GM12878 (cell line): Measurements from ENCODE around the gene UBAC2. TPM values are rescaled to one million over a fixed set of nuclear protein-coding genes. Genes with fewer than 3 reads are reported as not detected.

Experiments
- ATAC-seq: fragments of 200-7000 bp; cut with Tn5 transposase; 3 replicates; pipeline ENCODE4 v1.9.1; 2020; ENCODE audit warnings: mild to moderate bottlenecking, moderate library complexity
- BruUV-seq: library from RNA; stranded (reverse); fragments of 400-500 nt; replicated peaks from 2 replicates; lab custom pipeline; 2021; lab: Mats Ljungman, UMichigan
- CTCF ChIA-PET: fragments of 300-600 bp; sonication (Branson Sonifier 250); formaldehyde crosslinking; extraction: SDS; loops from one replicate; lab custom pipeline; 2021; ENCODE audit warnings: inconsistent platforms; lab: Yijun Ruan, JAX
- POLR2A ChIA-PET: fragments of 350-600 bp; formaldehyde crosslinking; extraction: SDS; loops from one replicate; lab custom pipeline; 2021; ENCODE audit warnings: inconsistent platforms; lab: Charles Lee
- RAD21 ChIA-PET: fragments of 300-600 bp; sonication (Branson Sonifier 250); formaldehyde crosslinking; loops from one replicate; lab custom pipeline; 2023; ENCODE audit warnings: antibody characterized with exemption; ENCODE audit not compliant: unreplicated experiment; lab: Charles Lee
- SMC1A ChIA-PET: fragments of 300-600 bp; sonication (Branson Sonifier 250); formaldehyde crosslinking; loops from one replicate; lab custom pipeline; 2023; ENCODE audit not compliant: unreplicated experiment, uncharacterized antibody; lab: Charles Lee
- DNase-seq: peaks from one replicate; pipeline ENCODE4 v3.0.0-alpha.2; 2011; ENCODE audit warnings: low read depth, low spot score
- FAIRE-seq: peaks from 3 replicates; lab custom pipeline; 2011; peaks lifted over from hg19 to GRCh38; lab: Jason Lieb, UNC
- H2AFZ ChIP-seq: 2 replicates; pipeline ENCODE4 v1.6.0; 2011; ENCODE audit warnings: low read depth, low read length, control low read depth; ENCODE audit not compliant: control insufficient read depth
- H3K27ac ChIP-seq: 2 replicates; pipeline ENCODE4 v1.5.1; 2011; ENCODE audit warnings: control low read depth; ENCODE audit not compliant: control insufficient read depth, insufficient read depth
- H3K27me3 ChIP-seq, 2 experiments: replicated peaks in 1 of 2; 2 replicates each; pipeline versions ENCODE4 v1.6.0 to v1.6.1; 2011; ENCODE audit warnings: low read length in 1 of 2; ENCODE audit not compliant: control insufficient read depth in 2 of 2, insufficient read depth in 2 of 2
- H3K36me3 ChIP-seq, 2 experiments: 2 replicates each; pipeline ENCODE4 v1.5.1; 2011; ENCODE audit warnings: low read length in 1 of 2; ENCODE audit not compliant: control insufficient read depth in 2 of 2, insufficient read depth in 2 of 2
- H3K4me1 ChIP-seq: 2 replicates; pipeline ENCODE4 v1.6.1; 2011; ENCODE audit warnings: mild to moderate bottlenecking, low read length, moderate library complexity, mixed read lengths; ENCODE audit not compliant: control insufficient read depth, insufficient read depth
- H3K4me2 ChIP-seq: 2 replicates; pipeline ENCODE4 v1.6.0; 2011; ENCODE audit warnings: control low read depth; ENCODE audit not compliant: control insufficient read depth, insufficient read depth
- H3K4me3 ChIP-seq: fragments of 200-600 bp; sonication (generic); 2 replicates; pipeline ENCODE4 v1.5.1; 2016
- H3K79me2 ChIP-seq: 2 replicates; pipeline ENCODE4 v1.6.0; 2011; ENCODE audit warnings: low read length; ENCODE audit not compliant: control insufficient read depth, insufficient read depth
- H3K9ac ChIP-seq: 2 replicates; pipeline ENCODE4 v1.8.0; 2011; ENCODE audit warnings: low read length, control low read depth, mixed read lengths; ENCODE audit not compliant: control insufficient read depth, insufficient read depth
- H3K9me3 ChIP-seq: replicated peaks from 3 replicates; pipeline ENCODE4 v1.5.1; 2011; ENCODE audit warnings: mild to moderate bottlenecking, low read length; ENCODE audit not compliant: control insufficient read depth, insufficient read depth
- H4K20me1 ChIP-seq: 2 replicates; pipeline ENCODE4 v1.6.0; 2011; ENCODE audit not compliant: control insufficient read depth, insufficient read depth
- FOS ChIP-seq: IDR thresholded peaks from 3 replicates; pipeline ENCODE4 v1.6.1; 2011; ENCODE audit warnings: borderline replicate concordance; ENCODE audit not compliant: insufficient read length; ENCODE audit errors: extremely low read depth
- RB1 ChIP-seq: fragments of 450-650 bp; formaldehyde crosslinking; IDR thresholded peaks from 2 replicates; pipeline ENCODE4 v1.6.1; 2017; ENCODE audit warnings: mild to moderate bottlenecking, borderline replicate concordance
- TBL1XR1 ChIP-seq: IDR thresholded peaks from 2 replicates; pipeline ENCODE4 v1.6.1; 2012; ENCODE audit warnings: low read depth, low read length, improper control_type of control experiment
- ZNF687 ChIP-seq: fragments of 450-650 bp; IDR thresholded peaks from 2 replicates; pipeline ENCODE4 v1.6.1; 2017; ENCODE audit warnings: mild to moderate bottlenecking, moderate library complexity
- ZZZ3 ChIP-seq: IDR thresholded peaks from 2 replicates; pipeline ENCODE4 v1.6.1; 2011; ENCODE audit warnings: low read depth; ENCODE audit not compliant: control insufficient read depth, insufficient read length
- WGBS: methylation state at CpG from one replicate; pipeline ENCODE4 v1.1.6; 2016; ENCODE audit warnings: low lambda C conversion rate; ENCODE audit not compliant: insufficient replicate concordance, insufficient coverage; ENCODE audit errors: missing lambda C conversion rate; 5-methylcytosine and 5-hydroxymethylcytosine counted together
- in situ Hi-C: fragments of 300-500 bp; cut with MboI; formaldehyde crosslinking; loops from 9 replicates; pipeline ENCODE4 v1.14.3; 2018; ENCODE audit warnings: mixed read lengths
- intact Hi-C: fragments of 100-400 bp; cut with micrococcal nuclease; formaldehyde crosslinking; loops from one replicate; pipeline ENCODE4 v1.14.2; 2022; ENCODE audit not compliant: unreplicated experiment
- polyA plus RNA-seq, 11 experiments: library from polyadenylated mRNA; depleted of rRNA in 4 of 11; unstranded in 6 of 11; stranded (reverse) in 5 of 11; fragments of >200 nt; fragmentation: Nextera tagmentation in 4 of 11; fragmentation: Illumina TruSeq in 1 of 11; extraction: Ambion mirVana in 4 of 11; extraction: Trizol in 1 of 11; gene quantifications; 1 replicate in 1 of 11; 2 replicates in 10 of 11; pipeline versions ENCODE4 v1.2.1 to v1.2.3, GENCODE V29; 2011 to 2016; ENCODE audit warnings: inconsistent platforms in 2 of 11, missing spikeins in 2 of 11, low read depth in 1 of 11
- total RNA-seq, 4 experiments: library from RNA; depleted of rRNA in 3 of 4; stranded (reverse); fragments of >200 nt in 3 of 4; fragmentation: Illumina TruSeq in 1 of 4; extraction: Trizol in 1 of 4; gene quantifications; 2 replicates each; pipeline versions ENCODE4 v1.2.1 to v1.2.3, GENCODE V29; 2013 to 2021
- TF ChIP-seq, protein P1 (sequence below): fragments of 150-350 bp; IDR thresholded peaks from 2 replicates; pipeline ENCODE4 v1.6.1; 2016; ENCODE audit warnings: low read depth, low read length

Gene UBAC2
- total and polyA plus RNA-seq, 10 of the 15 experiments (the other 5 are each of a cell fraction or from before 2014, with no cell fraction given), result 3.0 to 54.6 (median 17.4) TPM

DNA sequence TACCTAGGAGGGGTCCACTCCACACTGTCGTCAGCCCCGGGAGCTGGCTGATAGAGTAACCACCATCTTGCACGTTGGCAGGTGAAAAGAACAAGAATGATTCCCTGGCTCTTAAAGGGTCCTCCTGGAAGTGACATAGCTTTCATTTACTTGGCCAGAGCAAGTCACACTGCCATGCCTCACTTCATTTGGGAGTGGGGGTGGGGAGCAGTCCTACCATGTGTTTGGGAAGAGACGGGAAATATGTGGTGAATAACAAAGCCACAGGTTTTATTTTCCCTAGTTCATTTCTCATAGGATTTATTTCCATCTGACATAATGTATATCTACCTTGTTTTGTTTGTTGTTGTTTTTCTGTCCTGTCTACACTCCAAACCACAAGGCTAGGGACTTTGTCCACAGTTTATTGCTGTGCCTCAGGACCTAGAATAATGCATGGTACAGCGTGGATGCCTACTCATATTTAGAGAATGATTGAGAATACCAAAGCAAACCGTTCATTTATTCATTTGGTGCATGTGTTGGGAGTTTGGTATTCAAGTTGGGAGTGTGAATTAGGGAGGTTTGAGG, 26.8 kb downstream of the UBAC2 start:
- RAD21 ChIA-PET, result interaction anchor here (0.9 to 1.7 kb wide), 6 partner anchors 23 to 51 kb away, joined by 3 to 6 read pairs (median 4); partner anchors contain the start of genes GPR18 and UBAC2
- FAIRE-seq (no peak), ATAC-seq (no peak), DNase-seq (no peak)
- POLR2A ChIA-PET, result interaction anchor here (0.7 to 1.2 kb wide), 3 partner anchors 10 to 29 kb away, joined by 3 read pairs; no protein-coding TSS in a partner anchor
- intact Hi-C loops, result no loop called here
- in situ Hi-C loops, result no loop called here
- Histone ChIP-seq H3K4me3 (no peak overlapping the region), H3K4me1 (peaks cover 49% of the 10 kb centered on the region), H3K9ac (no peak overlapping the region), H3K79me2 (peaks cover 62% of the 10 kb centered on the region), H3K4me2 (peak overlapping the region; percentile 89), H4K20me1 (peaks cover 4% of the 10 kb centered on the region; the same call in 1 of the 2 replicates), H3K27ac (peak overlapping the region; percentile 87), H3K27me3 (no peaks in the 10 kb centered on the region), H3K36me3 (no peaks in the 10 kb centered on the region), H2AFZ (no peak overlapping the region), H3K9me3 (no peaks in the 10 kb centered on the region; the same call in 2 of the 3 replicates)
- no TSS peak for BruUV-seq
- WGBS, result 90% methylated on average over 6 of the region's 6 CpGs
- TF ChIP-seq TBL1XR1 (no peak), ZNF687 (no peak), RB1 (no peak), ZZZ3 (no peak), FOS (no peak)
- TF ChIP-seq, protein P1, sequence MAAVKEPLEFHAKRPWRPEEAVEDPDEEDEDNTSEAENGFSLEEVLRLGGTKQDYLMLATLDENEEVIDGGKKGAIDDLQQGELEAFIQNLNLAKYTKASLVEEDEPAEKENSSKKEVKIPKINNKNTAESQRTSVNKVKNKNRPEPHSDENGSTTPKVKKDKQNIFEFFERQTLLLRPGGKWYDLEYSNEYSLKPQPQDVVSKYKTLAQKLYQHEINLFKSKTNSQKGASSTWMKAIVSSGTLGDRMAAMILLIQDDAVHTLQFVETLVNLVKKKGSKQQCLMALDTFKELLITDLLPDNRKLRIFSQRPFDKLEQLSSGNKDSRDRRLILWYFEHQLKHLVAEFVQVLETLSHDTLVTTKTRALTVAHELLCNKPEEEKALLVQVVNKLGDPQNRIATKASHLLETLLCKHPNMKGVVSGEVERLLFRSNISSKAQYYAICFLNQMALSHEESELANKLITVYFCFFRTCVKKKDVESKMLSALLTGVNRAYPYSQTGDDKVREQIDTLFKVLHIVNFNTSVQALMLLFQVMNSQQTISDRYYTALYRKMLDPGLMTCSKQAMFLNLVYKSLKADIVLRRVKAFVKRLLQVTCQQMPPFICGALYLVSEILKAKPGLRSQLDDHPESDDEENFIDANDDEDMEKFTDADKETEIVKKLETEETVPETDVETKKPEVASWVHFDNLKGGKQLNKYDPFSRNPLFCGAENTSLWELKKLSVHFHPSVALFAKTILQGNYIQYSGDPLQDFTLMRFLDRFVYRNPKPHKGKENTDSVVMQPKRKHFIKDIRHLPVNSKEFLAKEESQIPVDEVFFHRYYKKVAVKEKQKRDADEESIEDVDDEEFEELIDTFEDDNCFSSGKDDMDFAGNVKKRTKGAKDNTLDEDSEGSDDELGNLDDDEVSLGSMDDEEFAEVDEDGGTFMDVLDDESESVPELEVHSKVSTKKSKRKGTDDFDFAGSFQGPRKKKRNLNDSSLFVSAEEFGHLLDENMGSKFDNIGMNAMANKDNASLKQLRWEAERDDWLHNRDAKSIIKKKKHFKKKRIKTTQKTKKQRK, result no peak
- SMC1A ChIA-PET, result interaction anchor here (0.7 to 1.7 kb wide), 8 partner anchors 13 to 1055 kb away, joined by 3 to 18 read pairs (median 4); partner anchors contain the start of gene GPR18
- CTCF ChIA-PET, result interaction anchor here (0.6 to 1.6 kb wide), 9 partner anchors 24 to 197 kb away, joined by 3 to 10 read pairs (median 3); partner anchors contain the start of genes GPR18 and UBAC2
